Endodermal cell (in vitro differentiated cells): ENCODE measurements around the gene DUS3L. TPM values are rescaled to one million over a fixed set of nuclear protein-coding genes. Genes with fewer than 3 reads are reported as not detected.

Source experiments
- DNase-seq: peaks from one replicate; pipeline ENCODE4 v3.0.0-alpha.2; 2017
- H3K27ac ChIP-seq: 2 replicates; pipeline ENCODE4 v1.5.1; 2013; ENCODE audit warnings: mild to moderate bottlenecking, low read depth, low read length, moderate library complexity
- H3K27me3 ChIP-seq: 2 replicates; pipeline ENCODE4 v1.6.1; 2013; ENCODE audit warnings: mild to moderate bottlenecking, low read length, moderate library complexity; ENCODE audit not compliant: insufficient read depth, control insufficient read depth, poor library complexity, severe bottlenecking
- H3K36me3 ChIP-seq: 2 replicates; pipeline ENCODE4 v1.7.0; 2013; ENCODE audit warnings: mild to moderate bottlenecking, low read length, moderate library complexity; ENCODE audit not compliant: control insufficient read depth, insufficient read depth
- H3K4me1 ChIP-seq: one replicate; pipeline ENCODE4 v1.7.0; 2013; ENCODE audit warnings: low read length; ENCODE audit not compliant: control insufficient read depth, insufficient read depth
- H3K4me3 ChIP-seq: 2 replicates; pipeline ENCODE4 v1.5.1; 2013; ENCODE audit warnings: mild to moderate bottlenecking, low read length, moderate library complexity
- H3K9ac ChIP-seq: 2 replicates; pipeline ENCODE4 v1.6.1; 2013; ENCODE audit warnings: mild to moderate bottlenecking, low read length, moderate library complexity; ENCODE audit not compliant: poor library complexity, severe bottlenecking; ENCODE audit errors: extremely low read depth
- H3K9me3 ChIP-seq: 2 replicates; pipeline ENCODE4 v1.6.1; 2013; ENCODE audit warnings: mild to moderate bottlenecking, low read length, moderate library complexity; ENCODE audit not compliant: control insufficient read depth
- H3K27ac Mint-ChIP-seq: 2 replicates; pipeline ENCODE4 v1.8.0; 2020; ENCODE audit warnings: mixed read lengths
- H3K27me3 Mint-ChIP-seq: 2 replicates; pipeline ENCODE4 v1.8.0; 2021; ENCODE audit warnings: mild to moderate bottlenecking, mixed read lengths; ENCODE audit not compliant: insufficient read depth
- H3K36me3 Mint-ChIP-seq: 2 replicates; pipeline ENCODE4 v1.8.0; 2020; ENCODE audit warnings: low read depth, mixed read lengths
- H3K4me1 Mint-ChIP-seq: 2 replicates; pipeline ENCODE4 v1.8.0; 2020; ENCODE audit warnings: mixed read lengths
- H3K4me3 Mint-ChIP-seq: 2 replicates; pipeline ENCODE4 v1.8.0; 2020; ENCODE audit warnings: mild to moderate bottlenecking, moderate library complexity, mixed read lengths
- H3K9me3 Mint-ChIP-seq: 2 replicates; pipeline ENCODE4 v1.8.0; 2020; ENCODE audit warnings: mild to moderate bottlenecking, mixed read lengths
- CTCF ChIP-seq: fragments of 200-600 bp; sonication (generic); conservative IDR thresholded peaks from 2 replicates; pipeline ENCODE4 v1.5.0; 2021; ENCODE audit warnings: antibody characterized with exemption, mild to moderate bottlenecking
- WGBS, 2 experiments: methylation state at CpG; one replicate each; pipeline versions ENCODE4 v1.1.5 to v1.1.7; 2013; ENCODE audit warnings: missing lambda C conversion rate in 2 of 2, mixed read lengths in 1 of 2; ENCODE audit not compliant: insufficient coverage in 1 of 2, insufficient read length in 1 of 2; 5-methylcytosine and 5-hydroxymethylcytosine counted together
- total RNA-seq, 2 donors: library from RNA; stranded (reverse); fragmentation: NEBNext Ultra II Directional in 1 of 2; extraction: Animal tissue kit (Norgen Biotek cat#: 25700) in 1 of 2; gene quantifications; 2 replicates in 1 of 2; 3 replicates in 1 of 2; pipeline ENCODE4 v1.2.1, GENCODE V29; 2021

DUS3L gene
- total RNA-seq, 2 donors from 2014 or later, result 19.6 to 36.8 TPM

GRCh38 chr19:5792224-5792623, 1.3 kb upstream of the DUS3L start:
- Mint-ChIP-seq H3K9me3 (peaks cover 3% of the 10 kb centered on the region), H3K27me3 (peaks cover 6% of the 10 kb centered on the region), H3K36me3 (peaks cover 21% of the 10 kb centered on the region), H3K4me3 (no peak overlapping the region), H3K4me1 (peaks cover 3% of the 10 kb centered on the region), H3K27ac (no peak overlapping the region)
- WGBS, 2 experiments, result 94 to 95% methylated on average over 13 to 18 of the region's 18 CpGs
- no peaks in the 10 kb centered on the region for H3K27me3 ChIP-seq
- no peak overlapping the region for H3K4me3 ChIP-seq
- no peaks in the 10 kb centered on the region for H3K9me3 ChIP-seq
- DNase-seq, result no peak
- TF ChIP-seq CTCF, result no peak
- peaks cover 4% of the 10 kb centered on the region for H3K4me1 ChIP-seq
- no peak overlapping the region for H3K9ac ChIP-seq
- no peak overlapping the region for H3K27ac ChIP-seq
- H3K36me3 ChIP-seq, result peaks cover 15% of the 10 kb centered on the region

DNA sequence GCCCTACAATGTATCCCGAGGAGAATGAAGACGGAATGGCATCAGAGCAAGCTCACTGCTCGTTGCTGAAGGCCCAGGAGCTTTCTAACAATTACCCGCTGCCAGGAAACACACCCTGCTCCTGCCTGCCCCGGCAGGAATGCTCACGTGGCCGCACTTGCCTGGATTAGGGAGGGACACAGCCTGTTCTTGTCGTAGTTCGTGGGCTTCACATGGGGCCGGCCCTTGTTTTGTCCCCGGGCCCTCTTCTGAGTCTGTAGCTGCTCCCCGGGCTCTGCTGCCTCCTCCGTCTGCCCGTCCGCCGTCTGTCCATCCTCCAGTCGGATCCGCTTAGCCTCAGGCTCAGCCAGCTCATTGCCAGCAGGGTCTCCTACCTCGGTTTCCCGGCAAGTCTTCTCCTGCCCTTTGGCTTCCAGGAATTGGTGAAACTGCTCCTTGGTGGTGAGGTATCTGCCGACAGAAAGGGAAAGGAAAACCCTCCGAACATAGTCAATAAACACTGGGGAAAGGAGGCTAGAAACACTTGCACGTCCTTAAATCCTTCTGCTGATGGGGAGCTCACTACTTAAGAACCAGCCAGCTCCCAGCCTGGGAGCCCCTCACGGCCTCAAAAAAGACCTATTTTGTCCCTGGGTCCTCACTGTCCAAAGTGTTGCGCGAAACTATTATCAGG, 941 bp downstream of the DUS3L start:
- Mint-ChIP-seq H3K4me3 (peak overlapping the region; percentile 96), H3K27me3 (peaks cover 2% of the 10 kb centered on the region), H3K27ac (peak overlapping the region; percentile 100), H3K4me1 (peaks cover 3% of the 10 kb centered on the region), H3K9me3 (peaks cover 3% of the 10 kb centered on the region), H3K36me3 (peaks cover 35% of the 10 kb centered on the region)
- Histone ChIP-seq H3K4me1 (peaks cover 4% of the 10 kb centered on the region), H3K27ac (no peak overlapping the region), H3K36me3 (peaks cover 29% of the 10 kb centered on the region), H3K9me3 (no peaks in the 10 kb centered on the region), H3K27me3 (no peaks in the 10 kb centered on the region), H3K4me3 (peak overlapping the region; percentile 90), H3K9ac (peak overlapping the region; percentile 84)
- no peak for DNase-seq
- TF ChIP-seq CTCF, result no peak
- 85% methylated on average over 26 of the region's 26 CpGs for WGBS, 2 experiments

GRCh38 chr19:5789351-5789761, 1.6 kb downstream of the DUS3L start:
- H3K4me3 Mint-ChIP-seq, result no peak overlapping the region
- Histone ChIP-seq H3K4me3 (no peak overlapping the region), H3K9me3 (no peaks in the 10 kb centered on the region), H3K27ac (no peak overlapping the region), H3K4me1 (peaks cover 4% of the 10 kb centered on the region), H3K36me3 (peaks cover 29% of the 10 kb centered on the region), H3K27me3 (no peaks in the 10 kb centered on the region), H3K9ac (no peak overlapping the region)
- H3K4me1 Mint-ChIP-seq, result peaks cover 3% of the 10 kb centered on the region
- 95 to 97% methylated on average over 30 to 39 of the region's 39 CpGs for whole genome bisulfite sequencing, 2 experiments
- peaks cover 3% of the 10 kb centered on the region for H3K9me3 Mint-ChIP-seq
- no peak for DNase-seq
- no peak for TF ChIP-seq CTCF
- H3K36me3 Mint-ChIP-seq, result peaks cover 35% of the 10 kb centered on the region
- H3K27me3 Mint-ChIP-seq, result peaks cover 2% of the 10 kb centered on the region
- no peak overlapping the region for H3K27ac Mint-ChIP-seq
